ENCODE data around the gene WASHC3. TPM values are rescaled to one million over a fixed set of nuclear protein-coding genes. Genes with fewer than 3 reads are reported as not detected.
A peak's percentile ranks its signal among the peaks of the same experiment; 100 is the strongest.

WASHC3 gene
- total RNA-seq, 4 donors from 2014 or later = 60.4 to 99.4 (median 63.3) TPM

- no peaks in the 10 kb centered on the region for H3K36me3 ChIP-seq
- no peaks in the 10 kb centered on the region for H3K9me3 ChIP-seq
- DNase-seq (ENCODE audit: low spot score in 2 of 2) = no peak
- TF ChIP-seq EP300 (IDR thresholded peaks at IDR 0.05) (no peak), POLR2A (IDR thresholded peaks at IDR 0.05) (no peak)
- TF ChIP-seq, protein P1, sequence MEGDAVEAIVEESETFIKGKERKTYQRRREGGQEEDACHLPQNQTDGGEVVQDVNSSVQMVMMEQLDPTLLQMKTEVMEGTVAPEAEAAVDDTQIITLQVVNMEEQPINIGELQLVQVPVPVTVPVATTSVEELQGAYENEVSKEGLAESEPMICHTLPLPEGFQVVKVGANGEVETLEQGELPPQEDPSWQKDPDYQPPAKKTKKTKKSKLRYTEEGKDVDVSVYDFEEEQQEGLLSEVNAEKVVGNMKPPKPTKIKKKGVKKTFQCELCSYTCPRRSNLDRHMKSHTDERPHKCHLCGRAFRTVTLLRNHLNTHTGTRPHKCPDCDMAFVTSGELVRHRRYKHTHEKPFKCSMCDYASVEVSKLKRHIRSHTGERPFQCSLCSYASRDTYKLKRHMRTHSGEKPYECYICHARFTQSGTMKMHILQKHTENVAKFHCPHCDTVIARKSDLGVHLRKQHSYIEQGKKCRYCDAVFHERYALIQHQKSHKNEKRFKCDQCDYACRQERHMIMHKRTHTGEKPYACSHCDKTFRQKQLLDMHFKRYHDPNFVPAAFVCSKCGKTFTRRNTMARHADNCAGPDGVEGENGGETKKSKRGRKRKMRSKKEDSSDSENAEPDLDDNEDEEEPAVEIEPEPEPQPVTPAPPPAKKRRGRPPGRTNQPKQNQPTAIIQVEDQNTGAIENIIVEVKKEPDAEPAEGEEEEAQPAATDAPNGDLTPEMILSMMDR (IDR thresholded peaks at IDR 0.05) = no peak
- WGBS, 2 donors = 51 to 53% methylated on average over 5 of the region's 5 CpGs
- no peak overlapping the region for H3K27ac ChIP-seq
- H3K27me3 ChIP-seq = no peaks in the 10 kb centered on the region
- H3K4me3 ChIP-seq = no peak overlapping the region
- H3K4me1 ChIP-seq = no peaks in the 10 kb centered on the region
These were observed 5.9 kb upstream of the WASHC3 start for GRCh38 chr12:102067574-102068258.

- Histone ChIP-seq H3K27ac (no peak overlapping the region), H3K4me3 (no peak overlapping the region), H3K36me3 (peaks cover 0 to 8% (median 0%) of the 10 kb centered on the region in 3 donors), H3K4me1 (peaks cover 0 to 18% (median 4%) of the 10 kb centered on the region in 4 donors), H3K9me3 (no peaks in the 10 kb centered on the region), H3K27me3 (no peaks in the 10 kb centered on the region)
- WGBS, 2 donors = 86 to 91% methylated on average over 1 of the region's 1 CpG
- TF ChIP-seq EP300 (IDR thresholded peaks at IDR 0.05) (no peak), POLR2A (IDR thresholded peaks at IDR 0.05) (no peak)
- TF ChIP-seq, protein P1 (IDR thresholded peaks at IDR 0.05) = no peak
- no peak for DNase-seq (ENCODE audit: low spot score in 2 of 2)
These were observed 2.7 kb upstream of the WASHC3 start for GRCh38 chr12:102064476-102064875.

DNA sequence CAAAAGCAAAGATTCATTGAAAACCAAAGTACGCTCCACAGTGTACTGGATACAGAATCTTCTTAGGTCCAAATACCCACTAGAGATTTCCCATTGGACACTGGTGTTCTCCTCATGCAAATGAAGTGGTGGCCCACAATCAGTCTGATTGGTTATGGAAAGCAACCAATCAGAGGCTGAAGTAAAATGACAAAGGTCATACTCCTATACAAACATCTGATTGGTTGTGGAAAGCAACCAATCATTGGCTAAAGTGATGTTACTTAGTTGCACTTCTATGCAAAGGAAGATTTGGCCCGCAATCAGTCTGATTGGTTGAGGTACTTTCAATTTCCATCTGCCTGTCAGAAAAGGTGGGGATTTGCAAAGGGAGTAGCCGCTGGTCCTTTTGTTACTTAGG lies 1.3 kb upstream of the WASHC3 start:
- H3K4me1 ChIP-seq = peaks cover 0 to 18% (median 4%) of the 10 kb centered on the region in 4 donors
- no peak for DNase-seq (ENCODE audit: low spot score in 2 of 2)
- H3K27me3 ChIP-seq = no peaks in the 10 kb centered on the region
- TF ChIP-seq POLR2A (IDR thresholded peaks at IDR 0.05) (no peak), EP300 (IDR thresholded peaks at IDR 0.05) (no peak)
- TF ChIP-seq, protein P1 (IDR thresholded peaks at IDR 0.05) = no peak
- no peaks in the 10 kb centered on the region for H3K9me3 ChIP-seq
- no peak overlapping the region for H3K4me3 ChIP-seq
- H3K27ac ChIP-seq = no peak overlapping the region
- peaks cover 0 to 18% (median 0%) of the 10 kb centered on the region in 3 donors for H3K36me3 ChIP-seq
- 91 to 96% methylated on average over 3 of the region's 3 CpGs for WGBS, 2 donors

GRCh38 chr12:102062419-102062806 lies 622 bp upstream of the WASHC3 start:
- no peaks in the 10 kb centered on the region for H3K27me3 ChIP-seq
- peak overlapping the region in 2 of 4 donors; percentile 88 to 96 for H3K27ac ChIP-seq
- TF ChIP-seq EP300 (IDR thresholded peaks at IDR 0.05) (no peak), POLR2A (IDR thresholded peaks at IDR 0.05) (no peak)
- TF ChIP-seq, protein P1 (IDR thresholded peaks at IDR 0.05) = no peak
- no peak for DNase-seq (ENCODE audit: low spot score in 2 of 2)
- H3K4me3 ChIP-seq = peak overlapping the region; percentile 15 to 91 (median 78)
- 79 to 83% methylated on average over 11 of the region's 11 CpGs for WGBS, 2 donors
- peaks cover 0 to 18% (median 0%) of the 10 kb centered on the region in 3 donors for H3K36me3 ChIP-seq
- no peaks in the 10 kb centered on the region for H3K9me3 ChIP-seq
- H3K4me1 ChIP-seq = peaks cover 0 to 18% (median 4%) of the 10 kb centered on the region in 4 donors

DNA sequence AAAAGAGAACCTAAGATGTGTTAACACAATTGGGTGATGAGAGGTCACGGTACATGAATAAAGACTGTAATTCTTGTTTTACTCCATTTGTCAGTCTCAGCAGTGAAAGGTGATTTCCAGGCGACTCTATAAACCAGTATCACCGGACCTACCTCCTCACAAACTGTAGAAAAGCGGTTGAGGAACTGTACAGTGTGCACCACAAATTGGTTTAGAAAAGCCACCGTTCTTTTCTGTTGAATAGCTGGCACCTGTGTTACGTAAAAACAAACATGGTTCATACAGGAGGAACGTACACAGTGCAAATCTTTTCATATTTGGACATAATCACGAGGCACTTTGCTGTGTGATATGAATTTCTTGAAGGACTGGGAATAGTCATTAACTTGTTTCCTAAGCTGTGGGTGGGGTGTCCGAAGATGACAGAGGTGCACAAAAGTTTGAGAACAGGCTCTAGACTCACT lies 663 bp downstream of the WASHC3 start:
- Histone ChIP-seq H3K27me3 (no peaks in the 10 kb centered on the region), H3K4me1 (peaks cover 0 to 18% (median 4%) of the 10 kb centered on the region in 4 donors), H3K9me3 (no peaks in the 10 kb centered on the region), H3K36me3 (peaks cover 0 to 31% (median 0%) of the 10 kb centered on the region in 3 donors), H3K27ac (peak overlapping the region; percentile 86 to 96 (median 87)), H3K4me3 (peak overlapping the region; percentile 66 to 91 (median 78))
- DNase-seq (ENCODE audit: low spot score in 2 of 2) = no peak
- TF ChIP-seq POLR2A (IDR thresholded peaks at IDR 0.05) (no peak), EP300 (IDR thresholded peaks at IDR 0.05) (no peak)
- 33 to 35% methylated on average over 9 of the region's 9 CpGs for WGBS, 2 donors
